OCI-M2 (cell line): ENCODE results near the gene COL4A1.

ENCODE experiments used
- DNase-seq: peaks from one replicate; lab custom pipeline; 2025; ENCODE audit not compliant: unreplicated experiment; lab: John Stamatoyannopoulos, UW

Gene COL4A1

GRCh38 chr13:110277357-110277975 is 29.5 kb downstream of the COL4A1 start:
- DNase-seq = no peak

DNA sequence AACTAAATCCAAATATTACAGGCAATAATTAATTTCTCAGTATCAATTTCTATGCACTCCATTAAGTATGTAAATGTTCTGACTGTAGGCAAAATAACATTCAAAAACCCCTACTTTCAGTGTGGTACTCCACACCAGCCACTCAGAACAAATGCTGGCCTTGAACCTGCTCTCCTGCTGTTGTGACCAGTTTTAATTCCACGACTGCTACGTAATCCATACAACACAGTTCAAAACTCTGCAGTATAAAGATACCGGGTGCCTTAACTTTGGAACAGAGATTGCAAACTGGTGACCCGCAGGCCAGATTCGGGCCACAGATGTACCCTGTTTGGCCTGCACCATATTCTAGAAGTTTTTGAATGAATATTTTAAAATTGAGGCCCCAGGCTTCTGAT is 30.4 kb downstream of the COL4A1 start:
- no peak for DNase-seq

DNA sequence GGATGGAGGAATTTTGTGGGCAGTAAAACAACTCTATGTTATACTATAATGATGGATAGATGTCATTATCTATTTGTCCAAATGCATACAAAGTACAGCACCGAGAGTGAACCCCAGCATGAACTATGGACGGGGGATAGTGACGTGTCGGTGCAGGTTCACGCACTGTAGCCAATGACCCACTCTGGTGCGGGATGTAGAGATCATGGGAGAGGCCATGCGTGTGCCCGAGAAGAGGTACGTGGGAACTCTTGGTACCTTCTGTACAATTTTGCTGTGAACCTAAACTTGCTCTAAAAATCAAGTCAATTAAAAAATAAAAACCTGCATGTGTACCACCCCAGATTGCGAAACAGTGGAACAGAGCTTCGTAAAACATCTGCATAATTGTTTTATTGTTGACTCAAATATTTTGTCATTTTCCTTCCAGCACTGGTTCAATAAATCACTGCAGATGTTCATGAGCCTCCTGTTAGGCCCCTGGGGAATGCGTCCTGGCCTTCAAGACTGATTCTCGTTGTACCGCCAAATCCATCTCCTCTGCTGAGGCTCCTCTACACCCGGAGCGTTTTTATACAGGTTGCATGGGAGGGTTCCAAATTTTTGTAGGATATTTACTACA is 30.9 kb downstream of the COL4A1 start:
- DNase-seq = no peak

DNA sequence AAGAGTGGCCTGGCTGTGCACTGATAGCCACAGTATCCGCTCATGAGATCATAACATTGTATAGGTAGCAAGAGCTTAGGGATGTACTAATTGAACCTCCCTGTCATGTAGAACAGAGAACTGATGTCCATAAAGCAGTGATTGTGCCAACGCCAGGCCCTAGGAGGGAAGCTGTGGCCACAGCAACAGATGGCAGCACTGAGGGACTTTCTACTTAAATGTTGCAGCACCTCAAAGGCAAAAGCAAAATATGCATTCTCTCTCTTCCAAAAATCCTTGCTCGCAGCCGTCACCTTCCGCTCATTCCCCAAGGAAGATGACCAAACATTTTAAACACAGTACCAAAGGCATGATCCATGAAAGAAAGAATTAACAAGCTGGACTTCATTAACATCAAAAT is 32.3 kb downstream of the COL4A1 start:
- DNase-seq = no peak

- DNase-seq = no peak
These were observed 33.7 kb downstream of the COL4A1 start for GRCh38 chr13:110273254-110273653.

DNA sequence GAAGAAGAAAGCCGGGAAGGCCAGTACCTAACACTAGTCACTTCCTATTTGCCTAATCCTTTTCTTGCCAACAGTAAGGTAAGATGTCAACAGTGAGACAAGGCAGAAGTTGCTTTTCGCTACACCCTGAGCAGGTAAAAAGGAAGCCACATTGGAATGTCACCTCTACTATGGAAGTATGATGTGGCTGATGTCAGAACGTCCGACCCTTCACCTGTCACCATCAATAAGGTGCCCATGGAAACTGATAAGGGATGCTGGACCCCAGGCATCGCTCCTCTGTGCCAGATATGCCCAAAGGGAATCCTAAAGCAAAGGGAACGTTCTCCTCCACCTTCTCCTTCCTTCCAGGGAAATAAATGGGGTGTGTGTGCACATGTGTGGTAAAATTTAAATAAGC is 34.3 kb downstream of the COL4A1 start:
- DNase-seq = no peak

- DNase-seq = no peak
These were observed 34.7 kb downstream of the COL4A1 start for GRCh38 chr13:110272227-110272626.

GRCh38 chr13:110271313-110271712 is 35.6 kb downstream of the COL4A1 start:
- no peak for DNase-seq

GRCh38 chr13:110270507-110270906 is 36.5 kb downstream of the COL4A1 start:
- DNase-seq = no peak

DNA sequence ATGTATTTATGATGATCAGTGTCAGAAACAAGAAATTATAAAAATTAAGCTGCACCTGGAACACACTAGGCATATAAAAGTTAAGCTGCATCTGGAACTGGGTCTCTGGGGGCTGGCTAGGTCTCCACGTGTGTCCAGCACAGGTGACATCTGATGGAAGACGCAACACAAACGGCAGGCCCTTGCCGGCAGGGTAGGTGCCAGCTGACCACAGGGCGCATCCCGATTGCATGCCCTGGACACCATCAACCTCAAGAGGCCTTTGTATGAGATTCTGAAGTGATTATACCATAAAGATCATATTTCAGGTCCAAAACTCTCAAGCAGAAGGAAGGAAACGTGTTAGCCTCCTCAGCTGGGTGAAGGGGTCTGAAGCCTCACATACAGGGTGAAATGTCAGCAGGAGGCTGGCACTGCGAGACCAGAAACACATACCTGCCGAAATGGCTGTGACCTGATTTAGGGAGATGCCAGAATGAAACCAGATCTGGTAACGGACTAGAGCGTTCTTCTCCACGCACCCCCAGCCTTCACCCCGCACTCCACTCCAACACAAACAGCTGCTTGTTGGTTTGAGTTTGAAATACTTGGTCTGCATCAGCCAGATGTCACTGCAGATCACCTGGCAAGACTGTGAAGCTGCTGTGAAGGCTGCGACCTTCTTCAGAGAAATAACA is 37.3 kb downstream of the COL4A1 start:
- no peak for DNase-seq

DNA sequence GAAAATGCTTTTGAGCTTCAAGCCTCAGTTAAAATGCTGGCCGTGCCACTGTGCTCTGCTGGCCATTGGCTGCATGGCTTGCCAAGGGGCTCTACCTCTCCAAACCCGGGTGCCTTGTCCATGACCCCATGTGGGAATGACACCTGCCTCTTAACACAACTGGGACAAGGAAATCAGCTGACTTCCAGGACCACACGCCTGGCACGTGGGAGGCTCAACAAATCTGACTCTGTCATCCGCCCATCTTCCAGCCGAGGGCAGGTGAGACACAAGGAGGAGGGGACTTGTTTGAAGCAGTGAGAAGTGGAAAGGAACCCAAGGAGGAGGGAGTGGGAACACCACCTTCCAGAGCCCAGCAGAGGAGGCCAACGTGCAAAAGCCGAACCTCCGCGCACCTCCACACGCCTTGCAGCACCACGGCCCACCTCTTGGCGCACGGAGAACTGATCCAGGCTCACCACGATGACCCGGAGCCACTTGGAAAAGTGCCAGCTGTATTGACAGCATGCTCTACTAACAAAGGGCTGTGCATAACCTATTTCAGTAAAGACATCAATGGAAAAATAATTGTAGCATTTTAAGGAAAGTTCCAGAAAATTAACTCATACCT is 38.3 kb downstream of the COL4A1 start:
- DNase-seq = no peak

DNA sequence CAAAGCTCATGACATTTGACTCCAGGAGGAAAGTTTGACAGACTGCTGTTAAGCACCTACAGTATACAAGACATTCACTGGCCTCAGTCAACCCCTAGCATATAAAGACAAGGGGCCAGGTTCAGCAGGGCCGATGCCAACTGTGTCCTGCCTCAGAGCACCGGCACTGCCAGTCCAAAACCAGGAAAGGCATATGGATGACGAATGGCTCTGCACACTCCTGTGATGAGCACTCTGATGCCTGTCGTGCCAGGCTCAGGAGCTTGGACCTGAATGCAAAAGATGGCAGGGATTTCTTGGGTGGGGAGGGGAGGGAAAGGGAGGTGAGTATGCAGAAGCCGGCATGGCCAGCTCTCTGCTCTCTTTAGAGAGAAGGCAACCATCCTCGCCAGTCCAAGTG is 38.9 kb downstream of the COL4A1 start:
- DNase-seq = no peak

GRCh38 chr13:110266983-110267382 is 40.0 kb downstream of the COL4A1 start:
- no peak for DNase-seq

DNA sequence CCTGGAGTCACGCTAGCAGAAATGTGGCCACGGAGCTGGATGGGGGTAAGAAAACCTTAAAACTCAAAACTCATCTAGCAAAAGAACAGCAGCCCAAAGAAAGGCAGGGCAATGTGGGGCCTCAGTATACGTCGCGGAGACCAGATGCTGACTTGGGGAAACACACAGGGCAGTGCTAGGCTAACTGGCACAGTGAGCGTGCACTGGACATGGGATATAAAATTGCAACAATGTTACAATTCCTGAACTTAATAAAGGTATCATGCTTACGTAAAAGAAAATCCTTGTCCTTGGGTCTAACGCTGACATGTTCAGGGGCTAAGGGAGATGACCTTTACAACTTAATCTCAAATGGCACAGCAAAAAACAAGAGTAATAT is 40.5 kb downstream of the COL4A1 start:
- DNase-seq = no peak

- DNase-seq = no peak
These were observed 41.1 kb downstream of the COL4A1 start for GRCh38 chr13:110265682-110266430.

DNA sequence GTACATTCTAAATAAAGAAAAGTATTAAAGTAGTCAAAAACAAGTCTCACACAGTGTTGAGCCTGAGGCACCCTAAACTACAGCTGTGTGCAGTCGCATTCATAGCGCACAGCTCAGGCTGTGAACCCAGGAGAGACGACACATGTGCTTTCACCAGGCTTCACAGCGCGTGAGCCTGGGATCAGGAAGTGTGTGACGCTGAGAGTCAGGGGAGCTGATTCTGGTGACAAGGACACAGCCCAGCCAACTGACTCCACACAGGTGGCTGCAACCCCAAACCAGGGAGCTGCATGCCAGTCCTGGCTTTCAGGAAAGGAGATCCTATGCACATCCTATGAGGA is 41.6 kb downstream of the COL4A1 start:
- no peak for DNase-seq

GRCh38 chr13:110264685-110265275 is 42.2 kb downstream of the COL4A1 start:
- no peak for DNase-seq

- no peak for DNase-seq
These were observed 43.1 kb downstream of the COL4A1 start for GRCh38 chr13:110263888-110264287.

GRCh38 chr13:110263404-110263803 is 43.6 kb downstream of the COL4A1 start:
- no peak for DNase-seq

DNA sequence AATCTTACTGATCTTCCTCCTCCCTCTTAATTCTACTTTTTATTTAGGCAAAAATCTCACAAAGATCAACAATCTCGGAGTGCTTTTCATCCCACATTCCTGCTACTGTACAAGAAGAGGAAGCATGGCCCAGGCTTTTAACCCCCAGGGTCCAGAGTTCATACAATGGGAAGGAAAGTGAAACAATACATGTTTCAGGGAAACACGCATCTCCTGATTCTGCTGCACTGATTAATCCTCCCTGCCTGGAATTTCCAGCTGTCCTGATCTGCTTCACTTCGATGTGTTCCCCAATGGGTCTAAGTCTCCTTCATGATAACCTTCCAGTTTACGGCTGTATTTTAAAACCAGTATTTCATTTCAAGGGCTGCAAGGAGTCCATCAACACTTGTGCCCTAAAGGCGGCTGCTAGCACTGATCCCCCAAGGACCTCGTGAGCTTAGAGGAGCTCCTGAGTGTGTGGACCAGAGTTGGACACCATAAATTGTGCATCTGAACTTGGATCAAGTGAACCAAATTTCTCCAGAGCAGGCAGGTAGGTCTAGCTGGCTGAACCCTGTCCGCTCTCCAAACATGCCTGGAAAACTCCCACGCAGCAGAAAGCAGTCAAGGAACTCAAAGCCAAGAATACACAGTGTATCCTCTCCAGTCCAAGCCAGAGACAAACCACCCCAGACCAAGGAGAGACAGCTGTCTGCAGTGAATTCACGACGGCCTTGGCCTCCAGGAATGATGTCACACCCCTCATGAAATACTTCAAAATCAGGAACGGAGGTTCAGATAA is 44.3 kb downstream of the COL4A1 start:
- no peak for DNase-seq

GRCh38 chr13:110262082-110262436 is 44.9 kb downstream of the COL4A1 start:
- DNase-seq = no peak
